Fibroblast of skin of left biceps (primary cell): ENCODE results near the gene SELENBP1.
"Not testable (repeated sequence)": the region's sequence is repeated elsewhere in the genome, so short reads cannot be mapped to it uniquely, and the experiment has no call there.

Source experiments
- DNase-seq, 2 experiments: peaks; one replicate each; pipeline ENCODE4 v3.0.0-alpha.2; 2013; ENCODE audit warnings: low read depth in 2 of 2

The SELENBP1 gene

DNA sequence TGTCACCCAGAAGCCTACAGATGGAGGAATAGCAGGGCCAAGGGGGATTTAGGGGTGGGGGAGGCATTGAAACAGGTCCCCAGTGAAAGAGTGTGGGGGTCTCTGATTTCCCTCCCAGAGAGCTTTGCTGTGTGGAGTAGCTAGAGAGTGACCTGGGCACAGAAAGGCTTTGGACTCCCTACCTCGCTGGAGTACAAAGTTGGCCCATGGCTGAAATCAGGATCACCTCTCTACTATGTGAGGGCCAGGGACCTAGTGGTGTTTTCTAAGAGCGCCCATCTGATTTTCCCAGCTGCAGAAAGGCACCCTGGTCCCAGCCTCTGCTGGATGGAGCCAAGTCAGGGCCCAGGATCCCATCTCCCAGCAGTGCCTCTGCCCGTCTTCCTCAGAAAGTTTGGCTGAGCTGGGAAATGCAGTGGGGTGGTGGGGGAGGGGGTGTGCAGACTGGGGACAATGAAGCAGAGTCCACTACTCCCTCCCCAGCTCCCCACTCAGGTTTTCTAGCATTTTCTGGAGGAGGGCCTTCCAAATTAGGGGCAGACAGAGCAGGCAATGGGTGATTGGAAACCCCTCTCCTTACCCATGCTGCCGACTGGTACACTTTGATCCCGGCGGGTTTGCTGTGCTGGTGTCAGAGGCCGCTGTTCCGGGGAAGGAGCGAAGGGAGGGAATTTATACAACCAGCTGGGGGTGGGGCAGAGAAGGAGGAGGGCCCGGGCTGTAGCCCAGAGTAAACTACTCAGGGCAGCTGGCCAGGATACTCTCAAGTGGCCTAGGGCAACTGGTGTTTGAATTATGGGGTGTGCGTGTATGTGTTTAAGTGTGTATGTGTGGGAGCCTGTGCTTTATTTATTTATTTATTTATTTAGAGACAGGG is at the start of gene SELENBP1:
TSS of gene SELENBP1 (minus strand) at position 648 of the 877 bp plus-strand sequence. CDS start at position 584, 64 bp downstream.
- DNase-seq, result peak; percentile 10 to 25

DNA sequence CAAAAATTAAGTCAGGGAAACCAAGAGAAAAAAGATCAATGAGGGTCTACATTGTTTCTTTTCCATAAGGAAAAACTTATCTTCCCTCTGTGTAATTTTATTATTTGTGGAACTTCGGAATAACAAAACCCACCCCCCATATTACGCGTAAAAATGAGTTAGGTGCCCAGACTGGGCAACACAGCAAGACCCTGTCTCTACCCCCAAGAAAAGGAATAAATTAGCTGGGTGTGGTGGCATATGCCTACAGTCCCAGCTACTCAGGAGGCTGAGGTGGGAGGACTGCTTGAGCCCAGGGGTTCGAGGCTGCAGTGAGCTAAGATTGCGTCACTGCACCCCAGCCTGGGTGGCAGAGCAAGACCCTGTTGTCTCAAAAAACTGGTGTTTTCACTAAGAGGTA is 47.3 kb upstream of the SELENBP1 start:
- no peak for DNase-seq

DNA sequence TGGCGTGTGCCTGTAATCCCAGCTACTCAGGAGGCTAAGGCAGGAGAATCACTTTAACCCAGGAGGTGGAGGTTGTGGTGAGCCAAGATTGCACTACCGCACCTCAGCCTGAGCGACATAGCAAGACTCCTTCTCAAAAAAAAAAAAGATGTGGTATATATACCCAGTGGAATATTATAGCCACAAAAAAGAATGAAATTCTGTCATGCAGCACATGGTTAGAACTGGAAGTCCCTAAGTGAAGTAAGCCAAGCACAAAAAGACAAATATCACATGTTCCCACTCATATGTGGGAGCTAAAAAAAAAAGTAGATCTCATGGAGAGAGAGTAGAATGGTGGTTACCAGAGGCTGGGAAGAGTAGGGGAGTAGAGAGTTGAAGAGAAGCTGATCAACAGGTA is 45.6 kb upstream of the SELENBP1 start:
- no peak for DNase-seq

DNA sequence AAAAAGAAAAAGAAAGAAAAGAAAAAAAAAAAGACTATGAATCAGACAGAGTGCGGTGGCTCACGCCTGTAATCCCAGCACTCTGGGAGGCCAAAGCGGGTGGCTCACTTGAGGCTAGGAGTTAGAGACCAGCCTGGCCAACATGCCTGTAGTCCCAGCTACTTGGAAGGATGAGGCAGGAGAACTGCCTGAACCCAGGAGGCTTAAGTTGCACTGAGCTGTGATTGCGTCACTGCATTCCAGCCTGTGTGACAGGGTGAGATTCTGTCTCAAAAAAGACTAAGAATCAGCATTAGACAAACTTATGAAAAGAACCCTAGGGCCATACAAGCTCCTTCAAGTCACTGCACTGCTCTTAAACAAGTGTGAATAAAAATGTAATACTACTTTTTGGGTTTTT is 43.7 kb upstream of the SELENBP1 start:
- peak in 1 of 2 experiments; percentile 16 for DNase-seq

DNA sequence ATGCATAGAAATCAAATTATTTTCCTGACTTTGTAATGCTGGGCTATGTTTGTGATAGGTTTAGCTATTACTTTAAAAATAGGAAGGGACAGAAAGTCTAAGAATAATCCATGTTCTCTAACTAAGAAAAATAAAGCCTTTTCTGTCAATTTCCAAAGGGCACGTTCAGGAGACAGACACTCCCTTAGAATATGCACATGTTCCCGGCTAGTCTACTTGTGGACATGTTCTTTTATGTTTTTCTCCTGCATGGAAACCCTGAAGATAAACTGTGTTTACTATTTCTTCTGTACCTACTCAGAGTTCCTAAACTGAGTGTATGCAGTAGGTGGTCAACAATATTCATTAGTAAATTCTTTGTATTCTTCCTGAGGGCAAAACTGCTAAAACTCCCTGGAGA is 39.4 kb upstream of the SELENBP1 start:
- DNase-seq, result no peak

DNA sequence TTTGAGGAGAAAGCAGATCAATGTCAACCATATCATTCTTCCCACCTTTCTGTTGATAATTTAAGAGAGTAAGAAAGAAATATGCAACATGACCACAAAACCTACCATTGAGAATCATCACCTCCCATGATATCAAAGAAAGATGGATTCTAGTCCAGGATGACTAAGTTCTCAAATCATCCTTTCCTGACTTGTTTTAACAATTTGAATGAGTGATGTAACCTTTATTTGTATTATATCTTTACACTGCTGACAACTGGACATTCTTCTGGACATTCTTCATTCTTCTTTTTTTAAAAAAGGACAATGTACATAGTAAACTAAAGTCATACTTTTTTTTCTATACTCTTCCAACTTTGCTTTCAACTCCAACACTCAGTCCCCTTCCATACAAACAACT is 36.4 kb upstream of the SELENBP1 start:
- DNase-seq, result peak; percentile 13 to 22

DNA sequence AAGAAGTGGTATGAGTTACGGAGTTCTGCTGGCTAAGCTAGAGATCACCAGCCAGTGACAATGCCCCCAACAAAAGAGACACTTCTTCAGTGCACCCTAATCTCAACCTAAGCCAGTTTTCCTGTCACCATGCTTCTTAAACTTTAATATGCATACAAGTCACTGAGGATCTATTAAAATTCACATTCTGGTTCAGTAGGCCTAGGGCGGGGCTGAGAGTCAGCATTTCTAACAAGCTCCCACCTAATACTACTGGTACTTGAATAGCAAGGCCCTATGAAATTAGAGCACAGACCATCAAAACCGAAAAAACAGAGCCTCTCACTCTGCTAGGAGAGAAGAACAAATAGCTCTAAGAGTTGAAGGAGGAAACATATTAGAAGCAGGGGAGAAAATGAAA is 34.8 kb upstream of the SELENBP1 start:
- no peak for DNase-seq

DNA sequence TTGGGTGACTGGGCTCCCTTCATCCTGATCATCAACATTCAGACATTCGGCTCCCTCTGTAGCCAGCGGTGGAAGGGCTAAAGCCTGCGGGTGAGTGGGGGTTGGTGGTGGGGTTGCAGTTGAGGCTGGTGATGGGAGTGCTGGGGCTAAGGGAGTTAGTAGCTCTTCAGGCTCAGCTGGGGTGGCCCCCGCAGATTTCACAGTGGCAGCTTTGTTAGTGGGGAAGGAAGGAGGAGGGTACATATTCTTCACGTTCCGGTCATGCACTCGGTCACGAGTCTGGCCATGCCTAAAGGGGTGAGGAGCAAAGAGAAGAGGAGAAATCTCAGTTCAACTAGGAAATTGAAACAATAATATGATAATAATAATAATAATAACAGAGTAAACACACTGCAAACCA is 33.7 kb upstream of the SELENBP1 start:
- DNase-seq, result no peak

DNA sequence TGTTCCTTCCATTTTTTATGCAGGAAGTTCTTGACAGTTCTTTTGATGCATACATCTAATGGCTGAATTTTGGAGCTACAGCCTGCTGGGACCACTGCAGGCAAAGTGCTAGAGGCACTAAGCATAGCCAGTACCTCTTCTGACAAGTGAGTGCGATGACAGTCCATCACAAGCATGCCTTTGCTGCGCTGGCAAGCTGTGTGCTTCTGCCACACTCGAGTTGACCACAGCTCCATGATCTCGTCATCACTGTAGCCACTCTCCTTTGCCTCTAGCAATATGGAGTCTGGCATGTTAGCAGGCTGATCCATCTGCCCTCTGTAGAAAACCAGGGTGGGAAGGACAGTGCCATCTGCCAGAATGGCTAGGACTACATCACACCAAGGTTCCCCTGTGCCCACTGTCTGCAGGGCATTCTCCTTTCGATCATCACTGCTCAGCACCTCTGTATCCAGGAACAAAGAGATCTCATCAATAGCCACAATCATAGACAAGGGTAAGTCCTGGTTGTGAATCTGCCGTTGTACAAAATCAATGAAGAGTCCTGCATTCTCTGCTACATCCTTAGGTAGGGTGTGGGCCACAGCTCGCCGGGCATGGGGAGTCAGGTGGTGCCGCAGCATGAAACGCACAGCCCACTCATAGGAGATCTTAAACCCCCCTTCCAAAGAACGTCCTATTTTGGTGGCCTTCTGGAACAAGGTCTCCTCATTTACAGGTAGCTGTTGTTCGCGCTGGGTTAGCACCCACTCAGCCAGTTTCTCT is 32.9 kb upstream of the SELENBP1 start:
- DNase-seq, result no peak

DNA sequence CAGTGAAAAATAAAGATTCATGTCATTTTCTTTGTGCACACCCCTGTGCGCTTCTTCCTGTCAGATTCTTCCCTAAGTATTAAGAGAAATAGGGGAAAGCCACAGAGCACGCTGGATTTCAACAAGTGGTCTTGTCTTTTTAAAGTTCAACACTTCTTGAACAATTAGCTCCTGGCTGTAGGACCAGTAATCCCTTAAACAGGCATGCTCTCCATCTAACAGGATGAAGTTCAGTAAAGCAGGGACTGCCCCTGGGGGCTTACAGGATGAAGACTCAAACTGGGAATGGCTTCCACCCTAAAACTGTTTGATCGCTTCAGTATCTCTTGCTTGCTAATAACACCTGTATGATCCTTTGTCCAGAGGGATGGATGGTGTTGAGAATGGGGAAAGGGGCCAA is 31.1 kb upstream of the SELENBP1 start:
- DNase-seq, result no peak

DNA sequence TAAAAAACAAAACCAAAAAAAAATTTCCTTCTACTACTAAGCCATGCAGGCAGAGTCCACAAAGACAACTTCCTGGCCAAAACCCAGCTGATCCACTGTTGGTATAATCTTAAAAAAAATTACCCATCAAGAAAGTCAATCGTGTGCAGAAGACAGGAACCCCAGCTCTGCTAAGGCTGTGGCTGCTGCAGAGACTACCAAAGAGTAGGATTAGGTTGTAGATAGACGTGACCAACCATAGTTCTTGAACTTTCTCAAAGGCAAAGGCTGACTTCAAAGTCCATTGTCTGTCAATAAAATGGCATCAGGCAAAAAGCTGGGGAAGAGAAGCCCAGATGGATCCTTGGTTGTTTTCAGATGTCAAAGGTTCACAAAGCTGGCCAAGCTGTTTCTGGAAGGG is 30.3 kb upstream of the SELENBP1 start:
- DNase-seq, result no peak

DNA sequence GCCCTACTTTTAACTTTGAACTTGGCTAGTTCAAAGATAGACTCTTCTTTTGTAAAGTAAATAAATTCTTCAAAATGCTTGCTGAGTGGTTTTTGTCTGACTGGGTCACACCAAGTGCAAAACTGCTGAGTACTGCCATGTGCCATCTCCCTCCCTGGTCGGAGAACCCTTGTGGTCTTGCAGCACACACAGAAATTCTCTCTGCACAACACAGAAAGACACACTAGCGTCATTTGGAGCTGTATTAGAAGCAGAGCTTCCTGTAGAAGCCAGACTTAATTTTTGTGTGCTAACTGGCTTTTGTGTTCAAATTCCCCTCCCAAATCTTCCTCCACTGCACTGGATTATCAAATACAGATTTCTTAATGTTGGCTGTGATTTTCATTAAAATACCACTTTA is 29.4 kb upstream of the SELENBP1 start:
- DNase-seq, result no peak

DNA sequence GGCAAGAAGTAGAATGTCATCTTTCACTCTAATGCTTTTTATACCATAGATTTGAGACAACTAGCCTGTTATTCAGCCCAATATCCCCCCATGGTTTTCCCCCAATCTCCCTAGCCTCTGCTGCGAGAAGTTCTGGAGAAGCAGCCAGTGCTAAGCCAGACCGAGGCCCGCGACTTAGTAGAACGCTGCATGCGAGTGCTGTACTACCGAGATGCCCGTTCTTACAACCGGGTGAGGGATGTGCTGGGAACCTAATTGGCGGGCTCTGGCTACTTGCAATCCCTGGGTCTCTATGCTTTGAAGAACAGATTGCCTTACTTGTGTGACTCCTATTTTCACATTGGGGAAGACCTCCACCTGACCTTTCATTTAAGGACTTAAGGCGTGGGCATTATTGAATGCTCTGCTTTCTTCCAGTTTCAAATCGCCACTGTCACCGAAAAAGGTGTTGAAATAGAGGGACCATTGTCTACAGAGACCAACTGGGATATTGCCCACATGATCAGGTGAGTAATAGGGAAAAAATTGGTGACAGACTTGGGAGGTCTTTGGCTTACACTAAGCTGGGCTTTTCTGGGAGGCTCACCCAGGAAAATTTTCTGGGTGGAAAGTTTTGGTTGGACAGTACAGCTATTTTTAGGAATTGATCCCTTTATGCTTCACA is 28.8 kb upstream of the SELENBP1 start:
- no peak for DNase-seq

DNA sequence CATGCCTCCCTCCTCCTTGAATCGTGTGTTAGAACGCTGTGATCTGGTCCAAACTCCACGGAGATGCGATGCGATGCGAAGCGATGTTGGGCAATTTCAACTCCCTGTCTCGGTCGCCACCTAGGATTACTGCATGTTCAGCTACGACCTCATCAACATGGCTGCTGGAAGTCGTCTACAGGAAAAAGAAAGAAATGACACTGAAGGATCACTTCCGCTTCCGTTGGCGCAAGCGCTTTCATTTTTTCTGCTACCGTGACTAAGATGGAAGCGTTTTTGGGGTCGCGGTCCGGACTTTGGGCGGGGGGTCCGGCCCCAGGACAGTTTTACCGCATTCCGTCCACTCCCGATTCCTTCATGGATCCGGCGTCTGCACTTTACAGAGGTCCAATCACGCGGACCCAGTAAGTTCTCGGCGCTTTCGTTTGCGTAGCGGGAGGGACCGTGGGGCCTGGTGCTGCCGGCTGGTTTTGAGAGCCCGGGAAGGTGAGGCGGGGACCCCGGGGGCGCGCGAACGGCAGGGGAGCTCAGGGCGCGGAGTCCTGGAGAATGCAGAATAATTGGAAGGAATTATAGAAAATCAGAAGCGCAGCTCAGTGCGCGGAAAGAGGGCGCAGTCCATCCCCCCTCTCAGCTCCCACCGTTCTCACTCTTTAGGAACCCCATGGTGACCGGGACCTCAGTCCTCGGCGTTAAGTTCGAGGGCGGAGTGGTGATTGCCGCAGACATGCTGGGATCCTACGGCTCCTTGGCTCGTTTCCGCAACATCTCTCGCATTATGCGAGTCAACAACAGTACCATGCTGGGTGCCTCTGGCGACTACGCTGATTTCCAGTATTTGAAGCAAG is 27.0 kb upstream of the SELENBP1 start, which contains the start of gene PSMB4:
TSS of gene PSMB4 (plus strand) at position 250 of the 848 bp plus-strand sequence. CDS start at position 265, 15 bp downstream.
- peak; percentile 79 to 81 for DNase-seq

DNA sequence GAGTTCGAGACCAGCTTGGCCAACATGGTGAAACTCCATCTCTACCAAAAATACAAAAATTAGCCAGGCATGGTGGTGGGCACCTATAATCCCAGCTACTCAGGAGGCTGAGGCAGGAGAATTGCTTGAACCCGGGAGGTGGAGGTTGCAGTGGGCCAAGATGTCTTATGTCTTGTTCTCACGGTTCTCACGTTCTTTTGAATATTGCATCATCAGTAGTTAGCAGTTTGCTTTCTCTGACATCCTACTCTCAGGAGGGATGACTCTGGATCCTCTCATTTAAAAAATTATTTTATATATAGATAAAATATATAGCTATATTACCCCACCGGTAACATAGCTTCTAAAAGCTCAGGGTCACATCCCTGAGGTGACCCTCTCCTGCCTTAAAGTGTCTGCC is 23.8 kb upstream of the SELENBP1 start:
- DNase-seq, result not testable (repeated sequence)

DNA sequence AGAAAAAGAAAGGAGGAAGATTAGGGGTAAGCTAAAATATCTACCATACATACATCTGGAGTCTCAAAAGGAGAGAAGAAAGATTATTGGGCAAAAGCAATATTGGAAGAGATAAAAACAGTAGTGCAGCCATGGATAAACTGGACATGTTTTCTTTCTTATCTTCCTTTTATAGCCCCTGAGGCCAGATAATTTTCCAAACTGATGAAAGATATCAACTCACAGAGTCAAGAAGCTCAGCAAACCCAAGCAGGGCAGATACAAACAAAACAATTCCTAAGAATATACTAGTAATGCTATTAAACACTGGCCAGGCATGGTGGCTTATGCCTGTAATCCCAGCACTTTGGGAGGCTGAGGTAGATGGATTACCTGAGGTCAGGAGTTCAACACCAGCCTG is 21.1 kb upstream of the SELENBP1 start:
- DNase-seq, result no peak

DNA sequence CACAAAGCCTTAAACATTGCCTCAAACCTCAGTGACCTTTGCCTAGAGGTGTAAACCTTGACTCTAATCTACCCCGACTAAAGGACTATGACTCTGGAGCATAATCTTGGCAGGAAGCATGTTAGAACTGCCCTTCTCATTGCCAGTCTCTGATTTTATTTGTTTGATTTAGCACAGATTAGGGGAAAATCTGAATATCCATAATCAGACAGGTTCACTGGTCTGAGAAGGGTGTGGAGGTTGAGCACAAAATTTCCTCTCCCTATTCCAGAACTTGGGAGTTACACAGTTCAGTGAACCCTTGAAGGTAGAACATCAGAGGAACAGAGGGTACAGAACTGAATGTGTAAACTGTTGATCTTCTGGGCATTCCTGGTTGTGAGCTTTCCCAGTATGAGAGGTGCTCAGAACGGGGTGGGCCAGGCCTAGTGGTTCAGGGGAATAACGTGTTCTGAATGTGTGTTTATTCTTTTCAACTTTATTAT is 18.6 kb upstream of the SELENBP1 start:
- DNase-seq, result no peak

DNA sequence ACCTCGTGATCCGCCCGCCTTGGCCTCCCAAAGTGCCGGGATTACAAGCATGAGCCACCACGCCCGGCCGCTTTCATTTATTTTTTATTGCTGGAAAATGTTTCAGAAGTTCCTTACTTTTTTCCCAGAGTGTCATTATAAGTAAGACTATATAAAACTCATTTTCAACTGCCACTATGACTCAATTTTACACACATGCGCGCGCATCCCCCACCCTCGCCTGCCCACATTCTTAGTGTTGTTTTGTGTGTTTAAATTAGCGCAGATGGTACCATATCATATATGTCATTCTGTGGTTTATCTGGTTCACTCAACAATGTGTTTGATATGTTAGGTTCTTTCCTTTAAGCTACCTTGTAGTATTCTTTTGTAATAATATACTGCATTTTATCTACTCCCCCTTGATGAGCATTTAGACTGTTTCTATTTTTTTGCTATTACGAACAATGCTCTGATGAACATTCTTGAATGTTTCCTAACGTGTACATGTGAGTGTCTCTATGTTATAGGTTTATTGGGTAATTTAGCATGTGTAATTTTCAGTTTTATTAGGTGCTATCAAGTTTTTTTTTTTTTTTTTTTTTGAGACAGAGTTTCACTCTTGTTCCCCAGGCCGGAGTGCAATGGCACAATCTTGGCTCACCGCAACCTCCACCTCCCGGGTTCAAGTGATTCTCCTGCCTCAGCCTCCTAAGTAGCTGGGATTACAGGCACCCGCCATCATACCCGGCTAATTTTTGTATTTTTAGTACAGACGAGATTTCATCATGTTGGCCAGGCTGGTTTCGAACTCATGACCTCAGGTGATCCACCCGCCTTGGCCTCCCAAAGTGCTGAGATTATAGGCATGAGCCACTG is 17.9 kb upstream of the SELENBP1 start:
- DNase-seq, result not testable (repeated sequence)

DNA sequence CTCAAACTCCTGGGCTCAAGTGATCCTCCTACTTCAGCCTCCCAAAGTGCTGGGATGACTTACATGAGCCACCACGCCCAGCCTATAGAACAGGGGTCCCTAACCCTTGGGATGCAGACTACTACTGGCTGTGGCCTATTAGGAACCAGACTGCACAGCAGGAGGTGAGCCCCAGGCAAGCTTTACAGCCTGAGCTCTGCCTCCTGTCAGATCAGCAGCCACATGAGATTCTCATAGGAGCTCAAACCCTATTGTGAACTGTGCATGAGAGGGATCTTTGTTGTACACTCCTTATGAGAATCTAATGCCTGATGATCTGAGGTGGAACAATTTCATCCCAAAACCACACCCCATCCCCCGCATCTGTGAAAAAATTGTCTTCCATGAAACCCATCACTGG is 13.5 kb upstream of the SELENBP1 start:
- no peak for DNase-seq

DNA sequence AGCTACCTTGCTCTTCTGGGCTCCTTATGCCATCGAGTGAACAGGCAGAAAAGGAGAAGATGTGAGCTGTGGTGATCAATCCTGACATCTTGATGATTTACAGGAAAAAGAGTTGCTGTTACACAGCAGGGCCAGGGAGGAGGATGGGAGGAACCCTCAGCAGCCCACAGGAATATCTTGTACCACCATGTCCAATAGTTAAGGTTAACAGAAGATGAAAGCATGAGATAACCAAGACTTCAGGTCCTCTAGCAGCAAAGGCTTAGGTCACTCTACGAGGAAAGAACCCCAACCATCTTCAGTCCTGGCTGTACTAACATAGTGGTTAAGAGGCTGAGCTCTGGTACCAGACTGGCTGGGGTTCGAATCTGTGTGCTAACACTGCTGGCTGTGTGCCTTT is 12.1 kb upstream of the SELENBP1 start:
- no peak for DNase-seq
